SK-N-SH (cell line): Measurements from ENCODE around the gene IFT25. TPM values are rescaled to one million over a fixed set of nuclear protein-coding genes. Genes with fewer than 3 reads are reported as not detected.

Source experiments
- CTCF ChIA-PET: fragments of 300-600, 350-600 bp; formaldehyde crosslinking; extraction: SDS; loops from one replicate; lab custom pipeline; 2021; lab: Yijun Ruan, JAX
- POLR2A ChIA-PET: fragments of 350-600 bp; sonication (Branson Sonifier 250); formaldehyde crosslinking; extraction: SDS; loops from one replicate; lab custom pipeline; 2020; ENCODE audit warnings: antibody characterized with exemption, inconsistent platforms; lab: Yijun Ruan, JAX
- DNase-seq: peaks from one replicate; pipeline ENCODE4 v3.0.0; 2012
- H2AFZ ChIP-seq: fragments of 200-600 bp; sonication (generic); 2 replicates; pipeline ENCODE4 v1.8.1; 2016; ENCODE audit warnings: antibody characterized with exemption, mild to moderate bottlenecking, low read depth
- H3F3A ChIP-seq: fragments of 200-600 bp; sonication (generic); replicated peaks from 2 replicates; pipeline ENCODE3; 2016; ENCODE audit warnings: antibody characterized with exemption, mild to moderate bottlenecking; ENCODE audit not compliant: insufficient read depth
- H3K27ac ChIP-seq, 2 experiments: fragments of 200-500 bp in 1 of 2; fragments of 200-600 bp in 1 of 2; sonication (Bioruptor generic) in 1 of 2; sonication (generic), shearing (Covaris generic) in 1 of 2; 2 replicates each; pipeline versions ENCODE4 v1.5.1 to v1.6.1; 2014 to 2016; ENCODE audit warnings: low read depth in 2 of 2, inconsistent platforms in 1 of 2, low read length in 1 of 2, mild to moderate bottlenecking in 1 of 2, mixed read lengths in 1 of 2
- H3K27me3 ChIP-seq: fragments of 200-600 bp; sonication (generic), shearing (Covaris generic); 2 replicates; pipeline ENCODE4 v1.6.1; 2016; ENCODE audit warnings: mixed run types; ENCODE audit not compliant: insufficient read depth
- H3K36me3 ChIP-seq, 2 experiments: fragments of 200-500 bp in 1 of 2; fragments of 200-600 bp in 1 of 2; sonication (Bioruptor generic) in 1 of 2; sonication (generic) in 1 of 2; replicated peaks in 1 of 2; 2 replicates each; pipeline versions ENCODE3 to v1.5.1; 2014 to 2016; ENCODE audit warnings: low read length in 1 of 2, mild to moderate bottlenecking in 1 of 2; ENCODE audit not compliant: insufficient read depth in 2 of 2, control insufficient read depth in 1 of 2
- H3K4me1 ChIP-seq, 2 experiments: fragments of 200-500 bp in 1 of 2; fragments of 200-600 bp in 1 of 2; sonication (Bioruptor generic) in 1 of 2; sonication (generic), shearing (Covaris generic) in 1 of 2; 2 replicates each; pipeline versions ENCODE4 v1.5.1 to v1.6.1; 2014 to 2016; ENCODE audit warnings: low read depth in 1 of 2, low read length in 1 of 2, mixed run types in 1 of 2; ENCODE audit not compliant: insufficient read depth in 2 of 2, control insufficient read depth in 1 of 2
- H3K4me2 ChIP-seq: fragments of 200-600 bp; sonication (generic), shearing (Covaris generic); 2 replicates; pipeline ENCODE4 v1.6.1; 2017; ENCODE audit warnings: mixed run types
- H3K4me3 ChIP-seq, 2 experiments: fragments of 200-500 bp in 1 of 2; fragments of 200-600 bp in 1 of 2; sonication (Bioruptor generic) in 1 of 2; sonication (generic), shearing (Covaris generic) in 1 of 2; 2 replicates each; pipeline versions ENCODE4 v1.5.1 to v1.8.1; 2014 to 2016; ENCODE audit warnings: low read depth in 2 of 2, inconsistent platforms in 1 of 2, low read length in 1 of 2, mild to moderate bottlenecking in 1 of 2, mixed read lengths in 1 of 2, moderate library complexity in 1 of 2
- H3K79me2 ChIP-seq: fragments of 200-600 bp; sonication (generic); 2 replicates; pipeline ENCODE4 v1.8.1; 2017; ENCODE audit warnings: mild to moderate bottlenecking; ENCODE audit not compliant: insufficient read depth
- H3K9ac ChIP-seq: fragments of 200-600 bp; sonication (generic); 2 replicates; pipeline ENCODE4 v1.6.1; 2017; ENCODE audit warnings: mixed run types
- H3K9me2 ChIP-seq: fragments of 200-600 bp; sonication (generic); 2 replicates; pipeline ENCODE4 v1.6.1; 2017; ENCODE audit warnings: mixed run types
- H3K9me3 ChIP-seq: fragments of 200-600 bp; sonication (generic); 2 replicates; pipeline ENCODE4 v1.6.1; 2017; ENCODE audit warnings: mixed run types, mild to moderate bottlenecking, moderate library complexity
- H4K20me1 ChIP-seq: fragments of 200-600 bp; sonication (generic); 2 replicates; pipeline ENCODE4 v1.6.1; 2017; ENCODE audit warnings: mild to moderate bottlenecking, mixed run types; ENCODE audit not compliant: insufficient read depth
- CHD2 ChIP-seq: fragments of 150-350 bp; IDR thresholded peaks from 2 replicates; pipeline ENCODE4 v1.6.1; 2018; ENCODE audit warnings: low read length; ENCODE audit not compliant: partially characterized antibody
- CTCF ChIP-seq: fragments of 200-600 bp; sonication (generic); IDR thresholded peaks from 2 replicates; pipeline ENCODE4 v1.6.1; 2017; ENCODE audit warnings: antibody characterized with exemption, mild to moderate bottlenecking, moderate library complexity
- ELF1 ChIP-seq: IDR thresholded peaks from 2 replicates; pipeline ENCODE4 v1.4.0; 2012
- EP300 ChIP-seq, 2 experiments: IDR thresholded peaks; 2 replicates each; pipeline versions ENCODE4 v1.4.0 to v1.6.1; 2012; ENCODE audit warnings: borderline replicate concordance in 1 of 2, low read depth in 1 of 2, low read length in 1 of 2
- EZH2phosphoT487 ChIP-seq: fragments of 200-600 bp; sonication (generic); IDR thresholded peaks from 2 replicates; pipeline ENCODE4 v1.6.1; 2017; ENCODE audit warnings: low read depth, mixed run types, mild to moderate bottlenecking, antibody characterized with exemption, moderate library complexity, borderline replicate concordance
- FOSL2 ChIP-seq: IDR thresholded peaks from 2 replicates; pipeline ENCODE4 v1.4.0; 2012; ENCODE audit warnings: low read depth, mild to moderate bottlenecking, moderate library complexity, borderline replicate concordance
- FOXJ3 ChIP-seq: sonication (generic); formaldehyde crosslinking; IDR thresholded peaks from 2 replicates; pipeline ENCODE4 v1.5.1; 2020; ENCODE audit warnings: mild to moderate bottlenecking, missing genetic modification reagents
- GABPA ChIP-seq: IDR thresholded peaks from 2 replicates; pipeline ENCODE4 v1.4.0; 2012; ENCODE audit warnings: low read depth, mild to moderate bottlenecking
- GATA2 ChIP-seq: sonication (generic); formaldehyde crosslinking; IDR thresholded peaks from 2 replicates; pipeline ENCODE4 v1.5.0; 2020; ENCODE audit warnings: mild to moderate bottlenecking, missing genetic modification reagents
- MXI1 ChIP-seq: IDR thresholded peaks from 2 replicates; pipeline ENCODE4 v1.6.1; 2012; ENCODE audit warnings: mild to moderate bottlenecking, low read depth, low read length, improper control_type of control experiment
- POLR2AphosphoS5 ChIP-seq: IDR thresholded peaks from 2 replicates; pipeline ENCODE4 v1.6.1; 2012; ENCODE audit warnings: low read depth, low read length
- RAD21 ChIP-seq: IDR thresholded peaks from 2 replicates; pipeline ENCODE4 v1.6.1; 2012; ENCODE audit warnings: mild to moderate bottlenecking, low read length
- RXRA ChIP-seq: IDR thresholded peaks from 2 replicates; pipeline ENCODE4 v1.4.0; 2012; ENCODE audit warnings: low read depth, mild to moderate bottlenecking, borderline replicate concordance
- SIN3A ChIP-seq: IDR thresholded peaks from 2 replicates; pipeline ENCODE4 v1.6.1; 2012; ENCODE audit warnings: low read depth, mild to moderate bottlenecking, low read length, moderate library complexity, borderline replicate concordance
- SMC3 ChIP-seq: IDR thresholded peaks from 2 replicates; pipeline ENCODE4 v1.6.1; 2012; ENCODE audit warnings: low read depth, low read length, improper control_type of control experiment
- TCF12 ChIP-seq: IDR thresholded peaks from 2 replicates; pipeline ENCODE4 v1.4.0; 2012
- TEAD4 ChIP-seq: IDR thresholded peaks from 2 replicates; pipeline ENCODE4 v1.4.0; 2012; ENCODE audit warnings: mild to moderate bottlenecking, borderline replicate concordance; ENCODE audit not compliant: insufficient read depth
- USF2 ChIP-seq: fragments of 150-350 bp; IDR thresholded peaks from 2 replicates; pipeline ENCODE4 v1.6.1; 2017; ENCODE audit warnings: antibody characterized with exemption, low read length, low read depth, borderline replicate concordance
- YY1 ChIP-seq: IDR thresholded peaks from 2 replicates; pipeline ENCODE4 v1.4.0; 2012; ENCODE audit warnings: low read depth, mild to moderate bottlenecking
- WGBS: methylation state at CpG from one replicate; pipeline ENCODE4 v1.1.6; 2017; ENCODE audit warnings: low lambda C conversion rate; 5-methylcytosine and 5-hydroxymethylcytosine counted together
- polyA plus RNA-seq, 3 experiments: library from polyadenylated mRNA; depleted of rRNA; stranded (reverse); fragments of >200 nt; gene quantifications; 2 replicates each; pipeline ENCODE4 v1.2.3, GENCODE V29; 2012
- TF ChIP-seq, protein P1 (sequence below): fragments of 150-350 bp; IDR thresholded peaks from 2 replicates; pipeline ENCODE4 v1.6.1; 2016; ENCODE audit warnings: mild to moderate bottlenecking, low read depth, low read length
- TF ChIP-seq, protein P2 (sequence below): IDR thresholded peaks from 2 replicates; pipeline ENCODE4; 2012

The IFT25 gene
- polyA plus RNA-seq, 1 of the 3 experiments (the other 2 are of a cell fraction) = 25.7 TPM

DNA sequence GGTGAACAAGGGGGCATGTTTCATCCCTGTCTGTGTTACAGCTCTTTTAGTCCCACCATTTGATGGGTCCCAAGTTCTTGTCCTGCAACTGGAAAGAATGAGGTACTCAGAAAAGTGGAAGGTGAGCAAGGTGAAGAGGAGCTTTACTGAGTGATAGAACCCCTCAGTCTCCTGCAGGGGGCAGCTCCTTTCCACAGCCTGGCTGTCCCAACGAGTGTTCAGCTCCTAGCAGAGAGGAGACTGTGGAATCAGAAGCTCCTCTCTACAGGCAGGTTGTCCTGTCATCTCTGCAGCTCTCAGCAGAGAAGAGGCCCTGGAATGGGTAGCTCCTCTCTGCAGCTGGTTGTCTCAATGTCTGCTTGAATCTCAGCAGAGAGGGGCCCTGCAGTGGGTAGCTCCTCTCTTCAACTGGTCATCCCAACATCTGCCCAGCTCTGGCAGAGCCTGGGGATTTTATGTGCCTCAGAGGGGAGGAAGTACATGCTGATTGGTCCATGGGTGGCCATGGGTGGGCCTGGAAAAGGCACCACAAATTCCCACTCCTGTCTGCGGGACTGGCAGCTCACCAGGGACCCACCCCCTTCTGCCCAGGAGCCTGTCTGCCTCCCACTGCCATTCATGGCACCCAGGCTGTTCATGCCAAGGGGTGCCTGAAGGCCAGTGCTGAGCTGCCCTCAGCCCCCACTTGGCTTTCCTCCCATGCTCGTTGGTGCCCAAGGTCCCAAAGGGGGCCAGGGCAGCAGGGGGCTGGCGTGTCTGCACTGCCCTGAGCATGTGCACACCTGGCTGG, 46.8 kb upstream of the IFT25 start:
- H2AFZ ChIP-seq = no peak overlapping the region
- H3K9me2 ChIP-seq = no peaks in the 10 kb centered on the region
- H3K27me3 ChIP-seq = no peaks in the 10 kb centered on the region
- no peaks in the 10 kb centered on the region for H3F3A ChIP-seq
- H3K4me3 ChIP-seq = no peak overlapping the region
- ChIA-PET CTCF (interaction anchor here (0.8 kb wide), 1 partner anchor 34 kb away, joined by 3 read pairs; no protein-coding TSS in a partner anchor), POLR2A (no interaction called here)
- no peak overlapping the region for H3K9ac ChIP-seq
- no peaks in the 10 kb centered on the region for H3K9me3 ChIP-seq
- 26% methylated on average over 2 of the region's 4 CpGs for WGBS
- H4K20me1 ChIP-seq = no peaks in the 10 kb centered on the region
- H3K36me3 ChIP-seq = no peaks in the 10 kb centered on the region
- H3K27ac ChIP-seq = no peak overlapping the region
- TF ChIP-seq RXRA (no peak), TCF12 (no peak), RAD21 (peak; percentile 11; the same call in 1 of the 2 replicates), EP300 (IDR thresholded peaks at IDR 0.05; ENCODE audit: borderline replicate concordance in 1 of 2, low read depth in 1 of 2, low read length in 1 of 2) (no peak)
- no peaks in the 10 kb centered on the region for H3K4me1 ChIP-seq
- H3K4me2 ChIP-seq = no peak overlapping the region
- DNase-seq = no peak
- H3K79me2 ChIP-seq = no peaks in the 10 kb centered on the region

DNA sequence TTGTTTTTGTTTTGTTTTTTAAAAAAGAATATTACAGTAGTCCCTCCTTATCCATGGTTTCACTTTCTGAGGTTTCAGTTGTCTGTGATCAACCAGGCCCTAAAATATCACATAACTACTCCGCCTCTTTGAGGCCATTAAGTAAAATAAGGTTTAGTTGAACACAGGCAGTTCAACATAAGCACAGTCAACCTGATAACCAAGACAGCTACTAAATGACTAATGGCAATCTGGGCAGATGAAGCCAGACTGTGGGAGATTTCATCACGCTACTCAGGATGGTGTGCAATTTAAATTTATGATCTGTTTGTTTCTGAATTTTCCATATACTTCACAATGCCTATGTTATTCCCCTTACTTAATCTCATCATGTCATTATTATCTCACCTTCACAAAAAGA, 42.4 kb upstream of the IFT25 start:
- H3F3A ChIP-seq = no peaks in the 10 kb centered on the region
- no peak for DNase-seq
- no peaks in the 10 kb centered on the region for H3K27me3 ChIP-seq
- H3K4me2 ChIP-seq = no peak overlapping the region
- H3K9ac ChIP-seq = no peak overlapping the region
- POLR2A ChIA-PET = no interaction called here
- WGBS = 79% methylated on average over 2 of the region's 2 CpGs
- H2AFZ ChIP-seq = no peak overlapping the region
- H4K20me1 ChIP-seq = no peaks in the 10 kb centered on the region
- no peaks in the 10 kb centered on the region for H3K9me3 ChIP-seq
- H3K4me1 ChIP-seq = no peaks in the 10 kb centered on the region
- H3K79me2 ChIP-seq = no peaks in the 10 kb centered on the region
- CTCF ChIA-PET = no interaction called here
- H3K9me2 ChIP-seq = no peaks in the 10 kb centered on the region
- no peaks in the 10 kb centered on the region for H3K36me3 ChIP-seq
- H3K27ac ChIP-seq = no peak overlapping the region
- H3K4me3 ChIP-seq = no peak overlapping the region
- TF ChIP-seq GABPA (no peak), FOSL2 (no peak), GATA2 (CRISPR knock-in tag) (no peak), MXI1 (no peak), RAD21 (no peak), POLR2AphosphoS5 (no peak), CHD2 (no peak), TEAD4 (no peak), ELF1 (no peak), FOXJ3 (CRISPR knock-in tag) (no peak), YY1 (no peak), USF2 (no peak), SIN3A (no peak), CTCF (no peak), EZH2phosphoT487 (no peak), SMC3 (no peak)
- TF ChIP-seq, protein P1, sequence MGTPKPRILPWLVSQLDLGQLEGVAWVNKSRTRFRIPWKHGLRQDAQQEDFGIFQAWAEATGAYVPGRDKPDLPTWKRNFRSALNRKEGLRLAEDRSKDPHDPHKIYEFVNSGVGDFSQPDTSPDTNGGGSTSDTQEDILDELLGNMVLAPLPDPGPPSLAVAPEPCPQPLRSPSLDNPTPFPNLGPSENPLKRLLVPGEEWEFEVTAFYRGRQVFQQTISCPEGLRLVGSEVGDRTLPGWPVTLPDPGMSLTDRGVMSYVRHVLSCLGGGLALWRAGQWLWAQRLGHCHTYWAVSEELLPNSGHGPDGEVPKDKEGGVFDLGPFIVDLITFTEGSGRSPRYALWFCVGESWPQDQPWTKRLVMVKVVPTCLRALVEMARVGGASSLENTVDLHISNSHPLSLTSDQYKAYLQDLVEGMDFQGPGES = no peak
- TF ChIP-seq, protein P2, sequence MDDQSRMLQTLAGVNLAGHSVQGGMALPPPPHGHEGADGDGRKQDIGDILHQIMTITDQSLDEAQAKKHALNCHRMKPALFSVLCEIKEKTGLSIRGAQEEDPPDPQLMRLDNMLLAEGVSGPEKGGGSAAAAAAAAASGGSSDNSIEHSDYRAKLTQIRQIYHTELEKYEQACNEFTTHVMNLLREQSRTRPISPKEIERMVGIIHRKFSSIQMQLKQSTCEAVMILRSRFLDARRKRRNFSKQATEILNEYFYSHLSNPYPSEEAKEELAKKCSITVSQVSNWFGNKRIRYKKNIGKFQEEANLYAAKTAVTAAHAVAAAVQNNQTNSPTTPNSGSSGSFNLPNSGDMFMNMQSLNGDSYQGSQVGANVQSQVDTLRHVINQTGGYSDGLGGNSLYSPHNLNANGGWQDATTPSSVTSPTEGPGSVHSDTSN = no peak
